Keratinocyte (primary cell): ENCODE data around the gene CDX2. TPM values are rescaled to one million over a fixed set of nuclear protein-coding genes. Genes with fewer than 3 reads are reported as not detected.

Source experiments
- DNase-seq: peaks from one replicate; pipeline ENCODE4 v3.0.0-alpha.2; 2011; ENCODE audit warnings: low read depth, missing footprints, low spot score
- FAIRE-seq: peaks from 2 replicates; lab custom pipeline; 2011; peaks lifted over from hg19 to GRCh38; lab: Jason Lieb, UNC
- H2AFZ ChIP-seq: 2 replicates; pipeline ENCODE4 v1.6.0; 2012; ENCODE audit warnings: low read length, control low read depth, inconsistent platforms; ENCODE audit not compliant: control insufficient read depth
- H3K27ac ChIP-seq: 2 replicates; pipeline ENCODE4 v1.5.1; 2011; ENCODE audit warnings: low read length; ENCODE audit not compliant: control insufficient read depth, insufficient read depth
- H3K27me3 ChIP-seq: 3 replicates; pipeline ENCODE4 v1.6.0; 2011; ENCODE audit warnings: low read length; ENCODE audit not compliant: control insufficient read depth, insufficient read depth; ENCODE audit errors: extremely low read depth
- H3K36me3 ChIP-seq, 2 experiments: 2 replicates in 1 of 2; 3 replicates in 1 of 2; pipeline ENCODE4 v1.5.1; 2011; ENCODE audit warnings: low read length in 2 of 2, mild to moderate bottlenecking in 1 of 2; ENCODE audit not compliant: control insufficient read depth in 2 of 2, insufficient read depth in 2 of 2; ENCODE audit errors: extremely low read depth in 1 of 2
- H3K4me1 ChIP-seq: 3 replicates; pipeline ENCODE4 v1.5.1; 2011; ENCODE audit warnings: low read length; ENCODE audit not compliant: control insufficient read depth, insufficient read depth; ENCODE audit errors: extremely low read depth
- H3K4me2 ChIP-seq: 3 replicates; pipeline ENCODE4 v1.6.0; 2011; ENCODE audit warnings: low read depth, low read length; ENCODE audit not compliant: control insufficient read depth, insufficient read depth; ENCODE audit errors: extremely low read depth
- H3K4me3 ChIP-seq, 3 experiments: fragments of 200-600 bp in 1 of 3; sonication (generic) in 1 of 3; 2 replicates in 2 of 3; 3 replicates in 1 of 3; pipeline ENCODE4 v1.5.1; 2011 to 2016; ENCODE audit warnings: low read length in 3 of 3, mild to moderate bottlenecking in 3 of 3, control low read depth in 2 of 3, inconsistent platforms in 1 of 3, low read depth in 1 of 3, mixed read lengths in 1 of 3, mixed run types in 1 of 3, moderate library complexity in 1 of 3; ENCODE audit not compliant: control insufficient read depth in 2 of 3, insufficient read depth in 2 of 3; ENCODE audit errors: extremely low read depth in 1 of 3
- H3K79me2 ChIP-seq: 2 replicates; pipeline ENCODE4 v1.6.0; 2012; ENCODE audit warnings: low read length; ENCODE audit not compliant: control insufficient read depth, insufficient read depth
- H3K9ac ChIP-seq: 3 replicates; pipeline ENCODE4 v1.6.0; 2011; ENCODE audit warnings: low read length; ENCODE audit not compliant: control insufficient read depth, insufficient read depth; ENCODE audit errors: extremely low read depth
- H3K9me1 ChIP-seq: 3 replicates; pipeline ENCODE4 v1.6.0; 2011; ENCODE audit warnings: low read length; ENCODE audit not compliant: control insufficient read depth, insufficient read depth; ENCODE audit errors: extremely low read depth
- H3K9me3 ChIP-seq: 2 replicates; pipeline ENCODE4 v1.5.1; 2012; ENCODE audit warnings: low read depth, low read length; ENCODE audit not compliant: control insufficient read depth
- H4K20me1 ChIP-seq: 3 replicates; pipeline ENCODE4 v1.6.0; 2011; ENCODE audit warnings: low read length; ENCODE audit not compliant: control insufficient read depth, insufficient read depth; ENCODE audit errors: extremely low read depth
- CTCF ChIP-seq, 3 experiments: IDR thresholded peaks in 1 of 3; conservative IDR thresholded peaks in 1 of 3; optimal IDR thresholded peaks in 1 of 3; 2 replicates in 2 of 3; 3 replicates in 1 of 3; pipeline versions ENCODE3 to v1.5.1; 2011; ENCODE audit warnings: low read length in 3 of 3, mild to moderate bottlenecking in 3 of 3, moderate library complexity in 2 of 3, control low read depth in 1 of 3, inconsistent platforms in 1 of 3; ENCODE audit not compliant: insufficient read depth in 2 of 3; ENCODE audit errors: extremely low read depth in 1 of 3
- EZH2 ChIP-seq: IDR thresholded peaks from one replicate; pipeline ENCODE4 v1.6.1; 2012; ENCODE audit warnings: inconsistent platforms, mild to moderate bottlenecking, low read length, moderate library complexity
- dilution Hi-C: fragments of 300-500 bp; cut with MboI; formaldehyde crosslinking; loops from one replicate; pipeline ENCODE4 v1.7.0; 2020; ENCODE audit warnings: low sequenced_read_pairs; ENCODE audit not compliant: extremely low pct_ligation_motif_present
- polyA plus RNA-seq, 5 experiments: library from polyadenylated mRNA; depleted of rRNA in 3 of 5; stranded (reverse) in 3 of 5; stranded (forward) in 1 of 5; unstranded in 1 of 5; fragments of >200 nt; gene quantifications; 1 replicate in 1 of 5; 2 replicates in 3 of 5; 3 replicates in 1 of 5; pipeline versions ENCODE4 v1.2.1 to v1.2.3, GENCODE V29; 2011 to 2012; ENCODE audit warnings: missing spikeins in 2 of 5, low read depth in 1 of 5, low replicate concordance in 1 of 5

The CDX2 gene
- polyA plus RNA-seq, 1 donor (not counting 4 experiments of a cell fraction or from before 2014, with no cell fraction given) = not detected

- dilution Hi-C loops = no loop called here
- H3K36me3 ChIP-seq = no peaks in the 10 kb centered on the region
- peak overlapping the region; percentile 14 to 44 (median 36) for H3K4me3 ChIP-seq
- DNase-seq (no peak), FAIRE-seq (no peak)
- peaks cover 7% of the 10 kb centered on the region for H3K9me3 ChIP-seq
- H4K20me1 ChIP-seq = peaks cover 5% of the 10 kb centered on the region
- peak overlapping the region; percentile 78 for H3K4me2 ChIP-seq
- H2AFZ ChIP-seq = peak overlapping the region; percentile 26
- no peaks in the 10 kb centered on the region for H3K9me1 ChIP-seq
- peaks cover 2% of the 10 kb centered on the region for H3K4me1 ChIP-seq
- H3K9ac ChIP-seq = no peak overlapping the region
- H3K27me3 ChIP-seq = peaks cover 100% of the 10 kb centered on the region
- no peak overlapping the region for H3K27ac ChIP-seq
- TF ChIP-seq CTCF (optimal IDR thresholded peaks at IDR 0.05 in 1 of 3, IDR thresholded peaks at IDR 0.05 in 1 of 3, conservative IDR thresholded peaks at IDR 0.05 in 1 of 3; ENCODE audit: extremely low read depth in 1 of 3, insufficient read depth in 2 of 3, low read length in 3 of 3) = no peak
- TF ChIP-seq EZH2 = peak; percentile 84
- no peaks in the 10 kb centered on the region for H3K79me2 ChIP-seq
Observed at GRCh38 chr13:27920677-27921420, 48.3 kb downstream of the CDX2 start.

- dilution Hi-C loops = no loop called here
- peak within 1 kb of the TSS in 2 of 3 experiments; percentile 16 to 51 for H3K4me3 ChIP-seq
- peak within 1 kb of the TSS; percentile 78 for H3K4me2 ChIP-seq
- peaks cover 94% of the 10 kb centered on the region for H3K27me3 ChIP-seq
- H2AFZ ChIP-seq = no peak within 1 kb of the TSS
- peak; percentile 13 for TF ChIP-seq EZH2
- no peak for TF ChIP-seq CTCF (optimal IDR thresholded peaks at IDR 0.05 in 1 of 3, IDR thresholded peaks at IDR 0.05 in 1 of 3, conservative IDR thresholded peaks at IDR 0.05 in 1 of 3; ENCODE audit: extremely low read depth in 1 of 3, insufficient read depth in 2 of 3, low read length in 3 of 3)
- no peak within 1 kb of the TSS for H3K27ac ChIP-seq
- H3K79me2 ChIP-seq = no peaks in the 10 kb centered on the region
- no peaks in the 10 kb centered on the region for H3K9me1 ChIP-seq
- H3K4me1 ChIP-seq = peaks cover 2% of the 10 kb centered on the region
- H3K9me3 ChIP-seq = peaks cover 7% of the 10 kb centered on the region
- no peak within 1 kb of the TSS for H3K9ac ChIP-seq
- peaks cover 5% of the 10 kb centered on the region for H4K20me1 ChIP-seq
- H3K36me3 ChIP-seq = no peaks in the 10 kb centered on the region
- DNase-seq (no peak), FAIRE-seq (no peak)
Observed at GRCh38 chr13:27919934-27920676, 49.0 kb downstream of the CDX2 start, which contains the start of gene PDX1. TSS of gene PDX1 (plus strand) at chr13:27920000. CDS start at chr13:27920139, 139 bp downstream.
